HG03060 (cell line): ENCODE results near the gene CIC.

Experiments used
- ATAC-seq: cut with Tn5 transposase; IDR thresholded peaks from one replicate; pipeline ENCODE4 v1.9.1; 2021; ENCODE audit warnings: low read depth, moderate number of reproducible peaks; ENCODE audit not compliant: unreplicated experiment

Gene CIC

GRCh38 chr19:42301646-42302203 is 32.7 kb downstream of the CIC start, which contains the start of gene PRR19:
Gene PRR19, plus strand, starts transcription at chr19:42302132. Its CDS starts 7,453 bp downstream, at chr19:42309585.
- ATAC-seq = no peak

GRCh38 chr19:42303101-42303464 is 34.0 kb downstream of the CIC start:
- ATAC-seq = no peak

GRCh38 chr19:42303876-42304275 is 34.8 kb downstream of the CIC start:
- ATAC-seq = no peak

- ATAC-seq = no peak
Observed at GRCh38 chr19:42306646-42307045, 37.6 kb downstream of the CIC start.

- no peak for ATAC-seq
Observed at GRCh38 chr19:42309686-42310085, 40.6 kb downstream of the CIC start.

GRCh38 chr19:42311657-42312056 is 42.6 kb downstream of the CIC start:
- ATAC-seq = no peak

- no peak for ATAC-seq
Observed at GRCh38 chr19:42312370-42312769, 43.3 kb downstream of the CIC start.

- ATAC-seq = no peak
Observed at GRCh38 chr19:42313096-42313839, 44.2 kb downstream of the CIC start, which contains the start of gene TMEM145. Gene TMEM145, plus strand, starts transcription at chr19:42313309. Its CDS starts 68 bp downstream, at chr19:42313377.

- no peak for ATAC-seq
Observed at GRCh38 chr19:42313840-42314755, 45.0 kb downstream of the CIC start.

- no peak for ATAC-seq
Observed at GRCh38 chr19:42315024-42315423, 46.0 kb downstream of the CIC start.

- no peak for ATAC-seq
Observed at GRCh38 chr19:42316223-42317211, 47.5 kb downstream of the CIC start.

GRCh38 chr19:42317535-42317934 is 48.5 kb downstream of the CIC start:
- ATAC-seq = no peak

GRCh38 chr19:42322305-42322704 is 53.3 kb downstream of the CIC start:
- no peak for ATAC-seq

GRCh38 chr19:42323473-42323851 is 54.4 kb downstream of the CIC start:
- ATAC-seq = no peak

- no peak for ATAC-seq
Observed at GRCh38 chr19:42323852-42324654, 55.0 kb downstream of the CIC start.

GRCh38 chr19:42324655-42325307 is 55.7 kb downstream of the CIC start:
- no peak for ATAC-seq

- peak; percentile 92 for ATAC-seq
Observed at GRCh38 chr19:42325308-42325895, 56.4 kb downstream of the CIC start, which contains the start of gene MEGF8. Gene MEGF8, plus strand, starts transcription at chr19:42325635. Its CDS starts 609 bp downstream, at chr19:42326244.
